Measurements from ENCODE around the gene PODN.

The PODN gene

GRCh38 chr1:53116933-53117600 lies 55.1 kb downstream of the PODN start:
- DNase-seq = no peak

DNA sequence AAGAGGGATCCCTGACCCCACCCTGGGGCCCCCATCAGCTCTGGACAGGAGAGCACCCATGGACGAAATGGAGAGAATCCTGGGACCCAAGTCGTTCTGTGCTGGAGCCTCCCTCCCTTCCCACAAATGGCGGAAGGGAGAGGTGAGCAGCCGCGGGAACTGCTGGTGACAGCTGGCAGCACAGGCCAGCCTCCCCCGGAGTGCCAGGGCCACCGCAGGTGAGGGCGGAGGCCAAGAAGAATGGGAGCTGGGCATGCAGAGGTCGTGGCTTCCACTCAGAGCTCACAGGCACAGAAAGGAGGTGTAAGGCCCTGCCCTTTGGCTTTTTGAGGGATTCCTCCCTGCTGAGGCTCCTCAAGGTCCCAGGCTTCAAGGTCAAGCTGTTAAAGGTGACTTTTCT lies 55.8 kb downstream of the PODN start:
- no peak for DNase-seq

DNA sequence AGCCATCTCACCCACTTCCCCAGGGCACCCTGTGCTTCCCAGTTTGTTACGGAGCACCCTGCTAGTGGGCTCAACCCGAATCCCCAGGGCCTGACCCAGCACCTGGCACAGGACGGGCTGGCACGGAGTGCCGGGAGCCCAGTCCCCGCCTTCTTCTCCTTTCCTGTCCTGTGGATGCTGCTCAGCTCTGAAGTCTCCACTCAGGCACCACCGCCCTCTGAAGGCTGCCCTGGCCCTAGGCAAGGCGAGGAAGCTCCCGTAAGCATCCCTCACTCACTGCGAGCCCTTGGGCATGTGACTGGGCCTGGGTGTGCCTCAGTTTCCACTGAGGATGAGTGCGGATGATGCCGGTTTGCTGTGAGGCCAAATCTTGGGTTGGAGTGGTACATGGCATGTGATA lies 58.6 kb downstream of the PODN start:
- no peak for DNase-seq

DNA sequence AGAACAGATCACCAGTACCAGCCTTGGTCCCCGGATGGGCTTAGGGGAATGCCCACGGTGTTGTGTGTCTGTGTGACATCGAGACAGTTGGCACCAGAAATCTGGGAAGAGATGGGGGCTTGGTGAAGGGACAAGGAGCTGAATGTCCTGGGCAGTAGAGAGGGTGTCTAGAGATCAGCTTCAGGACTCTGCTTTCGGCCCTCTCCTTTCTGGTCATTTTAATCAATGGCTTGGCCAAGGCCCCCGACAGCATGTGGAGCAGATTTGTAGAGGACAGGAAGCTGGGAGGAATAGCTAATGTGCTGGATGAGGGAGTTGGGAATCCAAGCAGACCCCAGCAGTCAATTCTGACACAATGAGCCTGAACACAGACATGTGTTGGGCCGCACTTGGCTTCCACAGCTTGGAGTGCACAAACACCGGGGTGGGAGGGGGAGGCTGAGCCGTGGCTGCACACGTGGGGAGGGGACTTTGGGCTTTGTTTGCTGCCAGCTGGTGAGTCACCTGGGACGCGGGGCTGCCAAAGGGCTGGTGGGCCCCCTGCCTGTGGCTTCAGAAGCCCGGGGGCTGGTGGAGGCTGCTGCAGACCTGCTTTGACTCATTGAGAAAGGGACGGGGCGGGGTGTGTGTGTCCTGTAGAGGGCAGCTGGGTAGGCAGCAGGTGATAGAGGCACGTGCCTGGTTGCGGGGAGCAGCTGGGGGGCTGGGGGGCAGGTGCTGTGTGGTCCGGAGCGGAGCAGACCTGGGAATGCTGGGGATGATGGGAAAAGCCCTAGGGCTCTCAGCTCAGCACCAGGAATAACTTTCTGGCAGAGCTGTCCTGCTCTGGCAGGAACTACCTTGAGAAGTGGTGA lies 59.5 kb downstream of the PODN start:
- DNase-seq = no peak

- no peak for DNase-seq
Observed at GRCh38 chr1:53122201-53122885, 60.3 kb downstream of the PODN start.

- no peak for DNase-seq
Observed at GRCh38 chr1:53122961-53123413, 61.0 kb downstream of the PODN start.

- no peak for DNase-seq
Observed at GRCh38 chr1:53123453-53124140, 61.6 kb downstream of the PODN start.

GRCh38 chr1:53125122-53125521 lies 63.1 kb downstream of the PODN start:
- no peak for DNase-seq

- no peak for DNase-seq
Observed at GRCh38 chr1:53125623-53126360, 63.8 kb downstream of the PODN start.

DNA sequence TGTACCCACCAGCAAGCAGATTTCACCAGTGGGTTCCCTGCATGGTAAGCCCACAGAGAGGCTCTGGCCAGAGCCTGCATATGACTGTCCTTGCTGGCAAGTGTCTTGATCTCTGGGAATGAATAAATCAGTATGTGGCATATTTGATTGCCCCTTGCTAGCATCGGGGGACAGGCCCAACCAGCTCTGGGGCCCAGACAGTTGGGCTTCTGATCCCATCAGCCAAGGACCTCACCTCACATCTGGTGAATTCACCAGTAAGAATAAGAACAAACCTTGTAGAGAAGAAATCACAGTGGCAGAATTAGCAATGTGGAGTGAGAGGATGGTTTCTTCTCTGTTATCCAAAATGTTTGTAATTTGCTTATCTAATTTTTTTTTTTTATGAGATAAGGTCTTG lies 64.5 kb downstream of the PODN start:
- no peak for DNase-seq

DNA sequence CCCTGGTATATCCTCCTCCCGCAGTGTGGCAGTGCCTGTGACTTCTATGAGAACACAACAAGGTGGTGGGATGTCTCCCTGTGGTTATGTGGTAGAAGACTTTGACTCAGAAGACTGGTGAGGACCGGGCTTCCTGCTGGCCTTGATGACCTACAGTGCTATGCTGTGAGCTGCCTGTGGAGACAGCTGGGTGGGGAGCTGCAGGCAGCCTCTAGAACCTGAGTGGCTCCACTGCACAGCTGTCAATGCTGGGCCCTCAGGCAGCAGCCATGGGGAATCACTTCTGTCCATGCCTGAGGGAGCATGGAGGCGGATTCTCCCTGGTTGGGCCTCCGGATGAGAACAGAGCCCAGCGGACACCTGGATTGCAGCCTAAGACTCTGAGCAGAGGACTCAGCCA lies 65.5 kb downstream of the PODN start:
- DNase-seq = peak; percentile 7

DNA sequence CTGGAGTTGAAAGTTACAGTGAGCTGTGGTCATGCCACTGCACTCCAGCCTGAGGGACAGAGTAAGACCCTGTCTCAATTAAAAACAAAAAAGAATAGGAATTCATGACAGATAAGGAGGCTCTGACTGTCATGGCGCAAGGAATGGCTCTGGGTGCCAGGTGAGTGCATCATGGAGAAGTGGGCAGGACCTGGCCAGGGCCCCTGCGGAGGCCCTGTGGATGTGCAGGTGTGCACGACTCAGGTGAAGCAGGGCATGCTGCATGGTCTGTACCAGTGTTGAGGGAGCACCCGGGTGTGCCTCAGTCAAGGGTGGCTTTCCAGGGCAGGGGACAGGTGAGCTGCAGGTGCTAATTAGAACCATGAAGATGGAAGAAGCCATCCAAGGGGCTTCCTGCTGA lies 66.4 kb downstream of the PODN start:
- DNase-seq = no peak

GRCh38 chr1:53129891-53130597 lies 68.0 kb downstream of the PODN start:
- DNase-seq = no peak

DNA sequence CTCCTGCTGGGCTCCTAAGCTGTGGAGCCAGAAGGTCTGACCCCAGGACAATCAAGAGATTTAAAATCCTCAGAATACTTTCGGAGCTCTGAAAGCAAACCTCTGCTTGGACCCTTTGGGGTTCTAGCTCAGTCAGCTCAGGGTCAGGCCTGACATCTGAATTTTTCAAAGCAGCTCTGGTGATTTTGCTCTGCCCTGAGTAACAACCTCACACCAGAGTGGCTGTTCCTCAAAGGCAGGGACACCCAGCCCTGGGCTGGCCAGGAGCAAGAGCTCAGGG lies 68.5 kb downstream of the PODN start:
- no peak for DNase-seq

- DNase-seq = no peak
Observed at GRCh38 chr1:53130878-53131589, 69.0 kb downstream of the PODN start.

DNA sequence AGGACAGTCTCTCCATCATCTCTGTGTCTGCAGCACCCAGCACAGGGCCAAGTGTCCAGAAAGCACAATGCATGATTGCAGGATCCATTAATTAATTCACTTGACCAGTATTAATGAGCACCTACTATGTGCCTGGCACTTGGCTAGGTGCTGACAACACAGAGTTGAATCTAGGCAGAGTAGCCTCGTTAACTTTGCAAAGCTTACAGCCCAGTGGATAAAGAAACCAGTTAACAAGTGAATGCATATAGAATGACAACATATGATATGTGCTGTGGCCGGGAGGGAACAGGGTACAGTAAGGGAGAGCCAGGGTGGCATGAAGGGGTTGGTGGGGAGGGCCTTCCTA lies 69.6 kb downstream of the PODN start:
- DNase-seq = no peak

DNA sequence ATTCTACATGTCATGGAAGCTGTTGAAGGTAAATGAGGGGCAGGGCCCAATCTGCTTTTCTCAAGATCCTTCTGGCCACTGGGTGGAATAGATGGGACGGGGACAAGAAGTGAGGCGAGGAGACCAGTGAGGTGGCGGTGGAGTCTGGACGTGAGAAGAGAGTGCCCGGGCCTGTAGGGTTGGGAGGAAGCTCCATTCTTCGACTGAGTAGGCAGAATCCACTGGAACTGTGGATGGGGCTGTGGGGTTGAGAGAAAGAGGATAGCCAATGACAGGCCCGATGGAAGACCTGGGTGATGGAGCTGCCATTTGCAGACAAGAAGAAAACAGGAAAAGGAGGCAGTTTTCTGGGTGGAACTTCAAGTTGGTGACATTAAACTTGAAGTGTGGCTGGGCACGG lies 70.2 kb downstream of the PODN start:
- no peak for DNase-seq

GRCh38 chr1:53133261-53134041 lies 71.4 kb downstream of the PODN start:
- DNase-seq = no peak

- no peak for DNase-seq
Observed at GRCh38 chr1:53134042-53134485, 72.1 kb downstream of the PODN start.

Measured in activated CD4-positive, alpha-beta T cell treated with anti-CD3 and anti-CD28 coated beads, Interleukin-2, amount 50 U/mL, for 16 hours (primary cell).